BLaER1 (cell line): ENCODE results near the gene IFI16.

Experiments used
- H3K27ac ChIP-seq: shearing (Covaris generic); formaldehyde crosslinking; 2 replicates; pipeline ENCODE4 v1.8.1; 2022
- H3K27me3 ChIP-seq: shearing (Covaris generic); formaldehyde crosslinking; 2 replicates; pipeline ENCODE4 v1.8.1; 2022
- H3K36me3 ChIP-seq: shearing (Covaris generic); formaldehyde crosslinking; 2 replicates; pipeline ENCODE4 v1.8.1; 2022
- H3K4me1 ChIP-seq: shearing (Covaris generic); formaldehyde crosslinking; 2 replicates; pipeline ENCODE4 v1.8.1; 2022
- H3K4me2 ChIP-seq: shearing (Covaris generic); formaldehyde crosslinking; 2 replicates; pipeline ENCODE4 v1.8.1; 2022
- H3K4me3 ChIP-seq: shearing (Covaris generic); formaldehyde crosslinking; 2 replicates; pipeline ENCODE4 v1.8.1; 2022
- H3K9ac ChIP-seq: shearing (Covaris generic); formaldehyde crosslinking; 2 replicates; pipeline ENCODE4 v1.8.1; 2022
- H3K9me3 ChIP-seq: shearing (Covaris generic); formaldehyde crosslinking; 2 replicates; pipeline ENCODE4 v1.8.1; 2022
- H4K20me1 ChIP-seq: shearing (Covaris generic); formaldehyde crosslinking; 2 replicates; pipeline ENCODE4 v1.8.1; 2022
- Cebpa-rat ChIP-seq: shearing (Covaris generic); IDR thresholded peaks from 2 replicates; pipeline ENCODE4 v1.8.1; 2022

The IFI16 gene

DNA sequence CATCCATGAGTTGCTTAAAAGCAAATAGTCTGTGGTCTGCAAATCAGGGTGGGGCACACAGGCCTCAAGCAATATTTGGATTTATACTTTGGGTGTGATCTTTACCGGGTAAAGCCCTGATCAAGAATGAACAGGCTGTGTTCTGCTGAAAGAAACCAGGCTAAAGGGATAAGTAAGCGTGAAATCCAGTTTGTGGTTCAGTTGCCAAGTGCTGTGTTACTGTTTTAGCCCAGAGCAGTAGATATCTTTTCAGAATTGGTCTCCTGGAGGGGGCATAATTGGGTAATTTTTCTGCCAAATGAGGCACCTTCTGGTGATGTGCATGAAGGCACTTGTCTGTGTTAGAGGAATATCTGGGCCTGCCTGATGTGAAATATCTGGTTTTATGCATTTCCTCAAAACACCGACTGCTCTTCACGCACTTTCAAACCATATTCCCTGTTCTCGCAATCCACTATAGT, 45.5 kb downstream of the IFI16 start:
- Histone ChIP-seq H3K4me3 (no peak overlapping the region), H3K27ac (no peak overlapping the region), H4K20me1 (no peaks in the 10 kb centered on the region), H3K4me2 (peak overlapping the region; percentile 30; the same call in 1 of the 2 replicates), H3K4me1 (peaks cover 22% of the 10 kb centered on the region), H3K9me3 (no peaks in the 10 kb centered on the region), H3K27me3 (no peaks in the 10 kb centered on the region), H3K9ac (no peak overlapping the region), H3K36me3 (peaks cover 71% of the 10 kb centered on the region)
- no peak for TF ChIP-seq Cebpa-rat

DNA sequence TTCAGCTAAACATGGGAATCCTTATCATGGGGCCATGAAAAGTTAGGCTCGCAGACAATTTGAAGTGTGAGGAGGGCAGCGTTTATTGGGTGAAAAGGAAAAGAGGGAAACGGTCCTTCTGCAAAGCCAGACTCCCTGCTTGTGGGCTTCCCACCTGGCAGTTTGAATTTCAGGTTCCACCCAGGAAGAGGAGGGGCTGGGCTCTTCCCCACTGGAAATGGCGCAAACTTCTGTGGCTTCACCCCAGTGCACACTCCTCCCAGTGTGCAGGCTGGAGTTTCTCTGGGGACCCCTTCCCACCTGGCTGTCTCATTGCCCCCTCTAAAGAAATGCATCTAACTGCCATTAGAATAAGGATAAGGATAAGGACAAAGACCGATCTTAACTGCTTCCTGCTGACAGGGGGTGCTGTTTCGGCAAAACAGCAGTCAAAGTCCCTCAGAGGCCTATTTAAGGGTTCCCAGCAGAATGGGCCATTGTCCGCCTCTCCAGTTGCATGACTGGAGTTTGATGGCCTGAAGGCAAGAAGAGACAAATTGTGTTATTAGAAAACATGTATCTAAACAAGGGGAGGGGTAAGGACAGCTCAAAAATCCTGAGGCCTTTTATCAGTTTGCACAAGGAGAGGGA, 46.5 kb downstream of the IFI16 start:
- Histone ChIP-seq H3K4me3 (no peak overlapping the region), H4K20me1 (no peaks in the 10 kb centered on the region), H3K36me3 (peaks cover 61% of the 10 kb centered on the region), H3K27ac (0 out of 2 replicates have a peak overlapping the region, but pooled peaks have one; percentile 12), H3K4me2 (peak overlapping the region; percentile 30), H3K4me1 (peaks cover 22% of the 10 kb centered on the region), H3K27me3 (no peaks in the 10 kb centered on the region), H3K9ac (no peak overlapping the region), H3K9me3 (no peaks in the 10 kb centered on the region)
- no peak for TF ChIP-seq Cebpa-rat

DNA sequence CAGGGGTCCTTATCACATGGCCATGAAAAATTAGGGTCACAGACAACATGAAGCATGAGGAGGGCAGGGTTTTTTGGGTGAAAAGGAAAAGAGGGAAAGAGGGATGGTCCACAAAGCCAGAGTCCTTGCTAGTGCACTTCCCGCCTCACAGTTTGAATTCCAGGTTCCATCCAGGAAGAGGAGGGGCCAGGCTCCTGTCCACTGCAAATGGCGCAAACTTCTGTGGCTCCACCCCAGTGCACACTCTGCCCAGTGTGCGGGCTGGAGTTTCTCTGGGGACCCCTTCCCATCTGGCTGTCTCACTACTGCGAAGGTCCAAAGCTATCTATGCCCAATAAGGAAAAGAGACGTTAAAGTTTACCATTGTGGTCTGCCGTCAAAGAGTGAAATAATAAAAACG, 49.0 kb downstream of the IFI16 start:
- peaks cover 36% of the 10 kb centered on the region for H3K36me3 ChIP-seq

DNA sequence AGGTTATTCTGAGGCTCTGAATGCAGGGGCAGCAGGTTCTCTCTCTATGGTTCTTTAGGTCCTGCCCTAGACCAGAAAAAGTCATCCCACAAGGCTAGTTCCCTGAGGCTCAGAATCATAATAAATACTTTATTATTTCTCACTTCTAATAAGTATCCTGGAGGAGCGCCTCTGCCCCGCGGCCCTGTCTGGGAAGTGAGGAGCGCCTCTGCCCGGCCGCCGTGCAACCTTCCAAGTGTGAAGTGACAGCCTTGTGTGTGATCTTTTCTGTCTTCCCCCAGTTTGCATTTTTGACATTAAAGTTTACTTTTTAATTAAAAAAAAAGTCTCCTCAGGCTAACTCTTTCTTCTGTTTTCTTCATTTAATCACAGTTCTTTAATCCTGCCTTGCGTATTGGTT, 55.4 kb downstream of the IFI16 start:
- no peak overlapping the region for H3K4me2 ChIP-seq
- no peaks in the 10 kb centered on the region; the same call in 1 of the 2 replicates for H3K9me3 ChIP-seq
- no peak overlapping the region for H3K4me3 ChIP-seq
- H3K4me1 ChIP-seq, result peaks cover 20% of the 10 kb centered on the region
- no peak overlapping the region for H3K27ac ChIP-seq
- no peaks in the 10 kb centered on the region for H3K36me3 ChIP-seq
- H3K9ac ChIP-seq, result no peak overlapping the region
- no peaks in the 10 kb centered on the region for H4K20me1 ChIP-seq
- no peak for TF ChIP-seq Cebpa-rat
- no peaks in the 10 kb centered on the region for H3K27me3 ChIP-seq

More for the DNA sequence above, 49.0 kb downstream of the IFI16 start:
- H3K4me3 ChIP-seq, result no peak overlapping the region
- H3K4me2 ChIP-seq, result no peak overlapping the region
- no peak overlapping the region for H3K27ac ChIP-seq
- peaks cover 22% of the 10 kb centered on the region for H3K4me1 ChIP-seq
- no peaks in the 10 kb centered on the region for H4K20me1 ChIP-seq
- no peaks in the 10 kb centered on the region for H3K27me3 ChIP-seq
- no peak for TF ChIP-seq Cebpa-rat
- no peak overlapping the region for H3K9ac ChIP-seq
- H3K9me3 ChIP-seq, result no peaks in the 10 kb centered on the region

DNA sequence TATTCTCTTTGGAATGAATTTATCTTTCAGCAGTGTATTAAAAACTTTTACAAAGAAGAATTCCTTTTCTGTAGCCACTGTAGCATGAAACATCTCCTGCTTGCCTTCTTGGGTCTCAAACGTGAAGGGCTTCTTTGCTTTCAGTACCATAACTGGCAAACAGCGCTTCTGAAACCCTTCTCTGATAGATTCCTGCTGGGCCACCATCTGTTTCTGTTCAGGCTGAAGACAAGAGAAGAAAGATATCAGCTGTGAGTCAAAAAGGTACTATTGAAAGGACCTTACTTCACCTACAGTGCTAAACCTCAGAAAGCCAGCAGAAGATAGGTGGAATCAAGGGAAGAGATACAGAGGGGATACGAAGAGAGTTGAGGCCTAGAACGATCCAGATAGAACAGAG, 56.4 kb downstream of the IFI16 start:
- H3K27ac ChIP-seq, result no peak overlapping the region
- no peaks in the 10 kb centered on the region for H4K20me1 ChIP-seq
- H3K36me3 ChIP-seq, result no peaks in the 10 kb centered on the region
- H3K27me3 ChIP-seq, result no peaks in the 10 kb centered on the region
- H3K9ac ChIP-seq, result no peak overlapping the region
- H3K4me2 ChIP-seq, result no peak overlapping the region
- H3K4me3 ChIP-seq, result no peak overlapping the region
- H3K9me3 ChIP-seq, result no peaks in the 10 kb centered on the region; the same call in 1 of the 2 replicates
- TF ChIP-seq Cebpa-rat, result no peak
- H3K4me1 ChIP-seq, result peaks cover 20% of the 10 kb centered on the region

DNA sequence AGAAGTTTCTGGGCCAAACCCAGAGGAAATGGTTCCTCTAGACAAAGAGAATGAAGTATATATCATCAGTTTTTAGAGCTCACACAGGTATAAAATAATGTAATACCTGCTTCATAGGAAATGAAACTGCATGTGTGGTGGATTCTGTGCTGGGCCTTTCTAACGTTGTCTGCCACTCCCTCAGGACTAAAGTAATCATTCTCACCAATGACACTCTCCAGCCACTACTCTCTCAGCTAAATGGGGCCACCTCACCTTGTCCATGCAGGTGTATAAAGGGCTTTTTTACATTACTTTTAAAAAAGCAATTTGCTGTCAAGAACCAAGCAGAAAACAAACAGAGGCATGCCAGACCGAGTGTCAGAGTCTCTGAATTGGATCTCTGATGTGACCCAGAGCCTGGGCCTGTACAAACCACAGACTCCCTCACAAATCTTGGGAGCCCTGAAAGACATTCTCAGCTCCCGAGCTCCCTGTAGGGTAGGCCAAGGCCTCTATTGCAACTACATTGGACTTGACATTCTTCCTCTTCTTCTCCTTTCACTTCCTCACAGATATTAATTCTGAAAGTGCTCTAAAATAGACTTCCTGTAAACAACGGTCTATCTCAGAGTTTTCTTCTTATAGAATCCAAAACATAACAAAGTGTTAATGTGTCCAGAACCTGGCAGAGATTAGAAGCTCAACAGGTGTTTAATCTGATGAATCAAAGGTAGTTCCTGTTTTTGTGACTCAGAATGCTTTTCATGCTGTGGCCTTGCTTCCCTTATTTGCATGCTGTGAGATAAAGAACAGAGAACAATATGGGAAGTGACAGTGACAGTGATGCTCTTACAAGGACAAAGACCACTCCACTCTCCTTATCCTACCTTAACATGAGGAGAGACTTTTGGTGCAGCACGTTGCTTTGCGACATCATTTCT, 58.3 kb downstream of the IFI16 start:
- Histone ChIP-seq H3K36me3 (no peaks in the 10 kb centered on the region), H3K9me3 (no peaks in the 10 kb centered on the region; the same call in 1 of the 2 replicates), H3K27ac (peak overlapping the region; percentile 84), H3K4me1 (peaks cover 20% of the 10 kb centered on the region), H3K4me3 (peak overlapping the region; percentile 9; the same call in 1 of the 2 replicates), H3K4me2 (peak overlapping the region; percentile 80), H4K20me1 (no peaks in the 10 kb centered on the region), H3K9ac (peak overlapping the region; percentile 58), H3K27me3 (no peaks in the 10 kb centered on the region)
- TF ChIP-seq Cebpa-rat, result no peak

DNA sequence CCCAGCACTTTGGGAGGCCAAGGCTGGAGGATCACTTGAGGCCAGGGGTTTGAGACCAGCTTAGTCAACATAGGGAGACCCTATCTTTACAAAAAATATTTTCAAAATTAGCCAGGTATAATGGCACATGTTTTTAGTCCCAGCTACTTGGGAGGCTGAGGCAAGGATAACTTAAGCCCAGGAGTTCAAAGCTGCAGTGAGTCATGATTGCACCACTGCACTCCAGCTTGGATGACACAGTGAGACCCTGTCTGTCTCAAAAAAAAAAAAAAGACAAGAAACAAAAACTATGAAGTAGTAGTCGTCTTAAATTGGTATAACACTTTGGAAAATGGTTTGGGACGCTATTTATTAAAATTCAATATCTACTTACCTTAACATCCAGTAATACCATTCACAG, 59.2 kb downstream of the IFI16 start:
- H3K4me1 ChIP-seq, result peaks cover 20% of the 10 kb centered on the region
- no peaks in the 10 kb centered on the region for H3K27me3 ChIP-seq
- peak overlapping the region; percentile 84 for H3K27ac ChIP-seq
- H3K9me3 ChIP-seq, result no peaks in the 10 kb centered on the region; the same call in 1 of the 2 replicates
- no peak overlapping the region for H3K4me3 ChIP-seq
- H4K20me1 ChIP-seq, result no peaks in the 10 kb centered on the region
- TF ChIP-seq Cebpa-rat, result no peak
- peak overlapping the region; percentile 80 for H3K4me2 ChIP-seq
- H3K36me3 ChIP-seq, result no peaks in the 10 kb centered on the region
- no peak overlapping the region for H3K9ac ChIP-seq

DNA sequence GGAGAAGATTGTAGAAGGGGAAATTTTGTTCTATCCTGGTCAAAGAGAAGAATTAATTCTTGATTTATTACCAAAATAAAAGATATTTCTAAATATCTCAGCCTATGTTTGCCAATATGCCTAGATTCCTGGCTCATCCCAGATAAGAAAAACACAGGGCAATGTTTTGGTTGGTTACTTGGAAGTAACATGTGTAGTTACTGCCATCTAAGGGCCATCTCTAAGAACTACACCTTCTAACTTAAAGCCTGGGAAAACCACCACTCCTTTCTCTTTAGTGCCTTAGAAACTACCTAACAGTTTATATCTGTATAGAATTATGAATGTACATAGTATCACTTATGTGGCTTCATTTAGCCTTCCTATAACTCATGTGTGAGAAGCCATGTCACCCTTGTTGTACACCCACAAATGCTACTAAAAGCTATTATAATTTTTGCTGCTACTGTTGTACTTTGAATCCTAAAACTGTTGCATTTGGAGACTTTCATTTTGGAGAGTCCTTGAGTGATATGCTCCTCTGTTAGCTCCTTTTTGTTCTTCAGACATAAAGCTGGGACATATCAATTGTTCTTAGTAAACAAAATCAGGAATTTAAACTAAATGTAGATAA, 62.4 kb downstream of the IFI16 start:
- Histone ChIP-seq H3K4me1 (peaks cover 19% of the 10 kb centered on the region), H3K9ac (no peak overlapping the region), H3K9me3 (no peaks in the 10 kb centered on the region), H3K4me3 (no peak overlapping the region), H3K27me3 (no peaks in the 10 kb centered on the region), H3K4me2 (no peak overlapping the region), H3K36me3 (no peaks in the 10 kb centered on the region), H3K27ac (no peak overlapping the region), H4K20me1 (no peaks in the 10 kb centered on the region)
- no peak for TF ChIP-seq Cebpa-rat

DNA sequence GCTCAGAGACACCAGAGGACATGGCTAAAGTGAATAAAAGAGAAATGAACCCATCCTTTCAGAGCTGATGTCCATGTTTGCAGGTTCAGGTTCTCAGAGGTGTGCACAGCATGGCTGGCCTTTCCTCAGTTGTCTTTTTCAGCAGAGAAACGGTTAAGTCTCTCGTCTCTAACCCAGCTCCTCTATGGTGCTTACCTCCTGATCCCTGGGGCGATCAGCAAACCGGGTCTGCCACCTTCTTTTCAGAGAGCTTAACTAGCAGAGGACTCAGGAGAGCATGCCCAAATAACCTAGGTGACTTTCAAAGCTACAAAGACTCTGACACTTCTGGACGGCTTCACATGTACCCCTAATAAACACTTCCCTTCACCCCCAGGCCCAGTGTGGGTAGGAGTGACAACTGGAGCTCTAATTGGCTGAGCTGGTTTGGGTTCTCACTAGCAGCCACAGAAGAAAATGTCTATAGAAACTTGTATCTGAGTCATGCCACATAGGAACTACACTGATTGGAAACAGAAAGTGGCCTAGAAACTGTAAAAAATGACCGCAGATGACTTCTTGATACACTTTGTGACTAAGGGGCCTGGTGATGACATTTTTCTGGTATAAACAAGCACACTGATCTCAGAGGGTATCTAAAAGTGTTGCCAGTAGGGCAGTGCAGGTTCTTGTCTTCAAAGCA, 66.9 kb downstream of the IFI16 start, which contains the start of gene AIM2:
AIM2 (minus strand) TSS at position 329 of the 682 bp plus-strand sequence. CDS start 3,267 bp downstream, outside the sequence.
- no peak within 1 kb of the TSS for H3K4me2 ChIP-seq
- H3K27ac ChIP-seq, result no peak within 1 kb of the TSS

More for the DNA sequence above, 66.9 kb downstream of the IFI16 start, which contains the start of gene AIM2:
- H3K4me3 ChIP-seq, result no peak within 1 kb of the TSS
- no peak for TF ChIP-seq Cebpa-rat
- no peaks in the 10 kb centered on the region for H3K36me3 ChIP-seq
- no peaks in the 10 kb centered on the region for H3K9me3 ChIP-seq
- no peak within 1 kb of the TSS for H3K9ac ChIP-seq
- peaks cover 5% of the 10 kb centered on the region for H3K4me1 ChIP-seq
- no peaks in the 10 kb centered on the region for H4K20me1 ChIP-seq
- H3K27me3 ChIP-seq, result no peaks in the 10 kb centered on the region
